ENCODE measurements around the gene OR52N2.

- TF ChIP-seq POLR2A (IDR thresholded peaks at IDR 0.05; ENCODE audit: low read length), result no peak
- TF ChIP-seq GATA1 (IDR thresholded peaks at IDR 0.05; ENCODE audit: low read depth, low read length), result no peak
Measured at GRCh38 chr11:5807580-5807979, 1.1 kb upstream of the OR52N2 start.

Data from erythroblast (primary cell).